GM18867 (cell line): ENCODE measurements around the gene ASB15.
"Not testable (repeated sequence)": the region's sequence is repeated elsewhere in the genome, so short reads cannot be mapped to it uniquely, and the experiment has no call there.

Experiments
- ATAC-seq: cut with Tn5 transposase; IDR thresholded peaks from one replicate; pipeline ENCODE4 v1.9.1; 2021; ENCODE audit warnings: mild to moderate bottlenecking, moderate library complexity; ENCODE audit not compliant: unreplicated experiment

Gene ASB15

DNA sequence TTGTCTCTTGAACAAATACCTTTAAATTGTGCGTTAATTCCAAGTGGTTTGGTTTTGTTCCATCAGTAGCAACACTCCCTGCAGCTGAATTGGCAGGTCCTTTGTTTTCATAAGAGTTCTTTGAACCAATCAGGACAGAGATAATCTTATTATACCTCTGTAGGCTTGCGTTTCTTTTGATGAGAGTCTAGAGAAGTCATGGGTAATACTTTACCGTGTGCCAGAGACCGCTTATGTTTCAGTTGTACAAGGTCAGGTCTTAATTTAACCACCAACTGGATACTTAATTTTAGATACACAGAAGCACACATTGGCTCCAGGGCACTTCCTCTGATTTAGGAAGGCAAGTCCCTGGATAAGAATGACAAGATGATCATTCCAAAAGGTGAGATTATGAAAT is at the start of gene ASB15:
Gene ASB15, plus strand, starts transcription at position 292 of the 400 bp plus-strand sequence. CDS start 12,682 bp downstream, outside the sequence.
- no peak for ATAC-seq

GRCh38 chr7:123552134-123552533 is 49.5 kb upstream of the ASB15 start:
- ATAC-seq: not testable (repeated sequence)

DNA sequence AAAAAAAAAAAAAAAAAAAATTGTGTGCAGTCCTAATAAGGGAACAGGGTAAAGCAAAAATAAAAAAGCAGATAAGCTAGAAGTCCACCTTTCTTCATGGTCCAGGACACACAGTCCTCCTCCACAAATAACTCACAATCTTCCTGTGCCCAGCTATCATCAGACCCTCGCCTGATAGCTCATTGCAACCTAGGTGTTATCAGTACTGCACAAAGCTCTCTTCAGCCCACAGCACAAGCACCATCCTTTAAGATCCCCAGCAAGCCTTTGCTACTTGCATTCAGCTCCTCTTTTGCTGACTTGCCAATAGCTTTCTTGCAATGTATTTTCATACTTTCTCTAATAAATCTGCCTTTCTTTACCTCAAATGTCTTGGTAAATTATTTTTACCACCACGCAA is 49.0 kb upstream of the ASB15 start:
- ATAC-seq: no peak

DNA sequence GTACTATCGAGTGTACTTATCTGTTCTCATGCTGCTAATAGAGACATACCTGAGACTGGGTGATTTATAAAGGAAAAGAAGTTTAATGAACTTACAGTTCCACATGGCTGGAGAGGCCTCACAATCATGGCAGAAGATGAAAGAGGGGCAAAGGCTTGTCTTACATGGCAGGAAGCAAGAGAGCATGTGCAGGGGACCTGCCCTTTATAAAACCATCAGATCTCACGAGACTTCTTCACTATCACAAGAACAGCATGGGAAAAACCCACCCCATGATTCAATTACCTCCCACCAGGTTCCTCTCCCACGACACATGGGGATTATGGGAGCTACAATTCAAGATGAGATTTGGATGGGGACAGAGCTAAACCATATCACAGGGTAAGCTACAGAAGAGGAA is 48.5 kb upstream of the ASB15 start:
- no peak for ATAC-seq

DNA sequence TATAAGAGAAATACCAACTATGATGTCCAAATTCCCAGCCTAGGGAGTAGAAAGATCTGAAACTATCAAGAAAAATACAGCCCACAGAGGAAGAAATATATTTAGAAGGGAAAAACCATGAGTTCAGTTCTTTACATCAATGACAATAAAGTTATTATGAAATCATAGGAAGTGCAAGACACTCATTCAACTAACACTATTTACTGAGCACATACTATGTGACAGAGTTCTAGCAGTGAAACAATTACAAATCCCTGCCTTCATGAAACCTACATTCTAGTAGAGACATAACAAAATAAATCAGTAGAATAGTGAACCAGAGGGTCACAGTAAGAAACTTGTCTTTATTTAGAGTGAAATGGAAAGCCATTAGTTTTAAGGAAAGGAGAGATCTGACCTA is 46.1 kb upstream of the ASB15 start:
- ATAC-seq: no peak

DNA sequence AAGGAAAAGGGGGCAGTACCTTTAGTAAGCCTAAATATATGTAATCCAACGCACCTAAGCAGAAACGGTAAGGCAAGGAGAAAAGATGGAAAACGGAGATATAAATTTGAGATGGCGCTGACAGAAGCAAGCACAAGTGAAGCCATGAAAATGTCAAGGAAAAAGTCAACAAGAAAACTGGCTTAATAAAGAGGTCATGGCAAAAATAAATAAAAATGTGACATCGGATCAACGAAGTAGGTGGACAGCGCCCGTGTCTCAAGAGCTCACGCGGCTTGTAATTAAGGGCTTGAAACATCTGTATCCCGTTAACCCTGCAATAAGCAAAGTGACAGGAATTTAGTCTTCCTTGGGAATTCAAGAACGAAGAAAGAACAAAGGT is 44.6 kb upstream of the ASB15 start:
- ATAC-seq: no peak

GRCh38 chr7:123557398-123558288 is 44.0 kb upstream of the ASB15 start, which contains the start of gene NDUFA5:
NDUFA5 (minus strand) TSS chr7:123557818; CDS start chr7:123557795, 23 bp downstream.
- peak; percentile 99 for ATAC-seq

- ATAC-seq: no peak
Measured at GRCh38 chr7:123558289-123558874, 43.2 kb upstream of the ASB15 start.

DNA sequence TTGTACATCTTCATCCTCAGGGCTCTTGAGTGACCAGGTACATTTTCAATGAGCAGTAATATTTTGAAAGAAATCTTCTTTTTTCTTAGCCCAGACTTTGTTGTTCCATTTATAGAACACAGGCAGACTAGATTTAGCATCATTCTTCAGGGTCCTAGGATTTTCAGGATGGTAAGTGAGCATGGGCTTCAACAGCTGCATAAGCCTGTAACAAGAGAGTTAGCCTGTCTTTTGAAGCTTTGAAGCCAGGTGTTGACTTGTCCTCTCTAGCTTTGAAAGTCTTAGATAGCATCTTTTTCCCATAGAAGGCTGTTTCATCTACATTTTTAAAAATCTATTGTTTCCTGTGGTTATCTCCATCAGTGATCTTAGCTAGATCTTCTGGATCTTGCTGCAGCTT is 39.5 kb upstream of the ASB15 start:
- ATAC-seq: no peak

- ATAC-seq: no peak
Measured at GRCh38 chr7:123569352-123570010, 32.1 kb upstream of the ASB15 start.

DNA sequence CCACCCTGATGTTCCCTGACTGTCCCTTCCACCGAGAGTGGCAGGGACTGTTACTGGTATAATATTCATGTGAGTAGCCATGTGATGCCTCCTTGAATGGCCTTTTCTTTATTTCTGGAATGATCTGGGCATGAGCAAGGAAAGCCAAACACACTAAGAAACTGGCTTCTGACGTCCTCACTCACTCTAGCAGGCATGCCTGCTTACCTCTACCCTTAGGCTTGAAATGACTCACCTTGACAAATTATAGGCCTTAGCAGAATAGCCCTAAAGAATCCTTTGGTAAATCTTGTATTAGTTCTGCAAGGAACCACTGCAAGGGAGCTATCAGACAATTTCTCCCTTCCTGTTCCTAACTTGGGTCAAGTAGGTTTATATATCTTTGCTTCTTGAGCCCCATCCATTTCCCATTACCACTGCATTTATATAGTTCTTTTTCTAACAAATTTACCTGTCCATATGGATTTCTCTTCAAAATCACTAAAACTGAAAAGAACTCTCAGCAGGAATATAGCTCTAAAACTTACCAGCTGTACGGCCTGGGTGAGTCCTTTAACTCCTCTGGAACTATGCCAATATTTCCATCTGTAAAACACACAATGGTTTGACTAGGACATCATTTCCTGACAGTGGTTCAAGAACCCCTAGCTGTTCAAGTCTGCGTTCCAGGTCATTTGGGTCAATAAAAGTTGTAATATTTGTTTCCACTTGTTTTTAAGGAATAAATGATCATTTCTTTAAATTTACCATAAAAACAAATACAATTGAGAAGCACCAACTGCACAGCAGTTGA is 31.0 kb upstream of the ASB15 start:
- peak; percentile 50 for ATAC-seq

- ATAC-seq: no peak
Measured at GRCh38 chr7:123571187-123571586, 30.4 kb upstream of the ASB15 start.

DNA sequence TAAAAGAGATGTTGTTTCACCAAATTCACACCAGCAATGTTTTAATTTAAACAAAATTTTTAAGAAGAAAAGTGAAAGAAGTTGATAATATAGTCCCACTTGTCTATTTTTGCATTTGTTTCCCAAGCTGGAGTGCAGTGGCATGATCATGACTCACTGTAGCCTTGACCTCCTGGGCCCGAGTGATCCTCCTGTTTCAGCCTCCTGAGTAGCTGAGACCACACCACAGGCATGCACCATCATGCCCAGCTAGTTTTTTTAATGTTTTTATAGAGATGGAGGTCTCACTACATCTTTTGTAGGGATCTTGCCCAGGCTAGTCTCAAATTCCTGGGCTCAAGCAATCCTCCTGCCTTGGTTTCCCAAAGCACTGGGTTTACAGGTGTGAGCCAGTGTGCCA is 29.9 kb upstream of the ASB15 start:
- ATAC-seq: no peak

DNA sequence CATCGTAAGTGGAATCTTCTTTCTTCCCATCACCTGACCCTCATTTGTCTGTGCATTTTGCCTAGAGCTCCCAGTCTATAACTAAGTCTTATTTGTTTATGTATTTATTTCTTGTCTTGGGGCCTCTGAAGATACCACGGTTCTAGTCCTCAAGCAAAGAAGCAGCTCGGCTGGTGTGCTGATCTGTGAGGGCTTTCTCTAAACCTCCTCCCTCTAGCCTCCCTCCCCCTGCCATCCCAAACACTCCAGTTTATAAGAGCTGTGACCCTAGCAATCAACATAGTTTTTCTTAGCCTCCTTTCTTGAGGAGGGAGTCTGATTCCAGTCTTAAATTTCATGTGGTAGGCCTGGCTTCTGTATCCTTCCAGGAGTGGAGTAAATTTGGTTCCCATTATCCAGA is 28.3 kb upstream of the ASB15 start:
- no peak for ATAC-seq

DNA sequence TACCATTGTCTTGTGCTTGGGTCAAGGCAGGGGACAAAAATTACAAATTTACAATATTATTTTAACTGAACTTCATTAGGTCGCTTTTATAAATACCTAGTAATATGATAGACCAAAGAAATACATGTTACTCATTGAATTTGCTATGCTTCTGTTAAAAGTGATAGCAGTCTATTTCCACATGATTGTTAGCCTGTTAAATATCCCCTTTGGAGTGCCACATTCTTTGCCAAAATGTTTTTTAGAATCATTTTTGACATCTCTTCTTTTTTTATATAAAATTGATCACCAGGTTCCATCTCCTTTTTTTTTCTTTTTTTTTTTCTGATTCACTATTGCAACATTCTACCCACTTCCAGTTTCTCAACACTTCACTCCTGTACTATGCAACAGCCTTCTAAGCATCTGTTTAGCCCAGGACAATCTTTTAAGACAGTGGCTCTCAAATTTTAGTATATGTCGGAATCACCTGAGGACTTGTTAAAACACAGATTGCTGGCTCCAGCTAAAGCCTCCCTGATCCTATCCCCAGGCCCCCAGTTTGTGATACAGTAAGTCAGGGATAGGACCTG is 27.6 kb upstream of the ASB15 start:
- no peak for ATAC-seq

GRCh38 chr7:123579416-123579815 is 22.2 kb upstream of the ASB15 start:
- no peak for ATAC-seq

- ATAC-seq: peak; percentile 88
Measured at GRCh38 chr7:123580406-123581161, 21.0 kb upstream of the ASB15 start.

- no peak for ATAC-seq
Measured at GRCh38 chr7:123581162-123581459, 20.5 kb upstream of the ASB15 start.

DNA sequence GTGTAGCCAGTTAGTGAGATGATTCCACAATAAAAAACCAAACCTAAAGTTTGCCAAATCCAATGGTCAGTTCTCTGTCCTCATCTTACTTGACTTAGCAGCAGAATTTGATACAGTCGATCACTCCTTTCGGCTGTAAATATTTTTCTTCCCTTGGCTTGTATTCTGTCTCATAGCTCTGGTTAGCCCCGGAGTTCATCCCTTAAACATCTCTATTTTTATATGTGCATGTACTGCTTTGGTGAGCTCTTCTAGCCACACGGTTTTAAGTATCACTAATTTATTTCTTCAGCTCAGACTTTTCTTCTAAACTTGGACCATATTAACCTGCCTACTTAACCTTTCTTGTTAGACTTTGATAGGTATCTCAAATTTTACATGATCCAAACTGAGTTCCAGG is 17.8 kb upstream of the ASB15 start:
- no peak for ATAC-seq

- no peak for ATAC-seq
Measured at GRCh38 chr7:123588376-123588775, 13.2 kb upstream of the ASB15 start.
